HepG2 (cell line): ENCODE measurements around the gene FAM228B. TPM values are rescaled to one million over a fixed set of nuclear protein-coding genes. Genes with fewer than 3 reads are reported as not detected.

Source experiments
- FOXP4 ChIP-seq: sonication (generic); formaldehyde crosslinking; IDR thresholded peaks from 2 replicates; pipeline ENCODE4 v1.4.0; 2020; ENCODE audit warnings: missing genetic modification reagents
- GMEB1 ChIP-seq: sonication (generic); formaldehyde crosslinking; IDR thresholded peaks from 2 replicates; pipeline ENCODE4 v1.5.1; 2020; ENCODE audit warnings: missing genetic modification reagents, mild to moderate bottlenecking, borderline replicate concordance
- KDM1A ChIP-seq: IDR thresholded peaks from 2 replicates; pipeline ENCODE4 v1.6.1; 2016; ENCODE audit warnings: missing compliant biosample characterization
- MIXL1 ChIP-seq: IDR thresholded peaks from 2 replicates; pipeline ENCODE4 v1.6.1; 2016
- MLLT10 ChIP-seq: sonication (generic); formaldehyde crosslinking; IDR thresholded peaks from 2 replicates; pipeline ENCODE4 v1.4.0; 2020; ENCODE audit warnings: missing genetic modification reagents
- MLX ChIP-seq: IDR thresholded peaks from 2 replicates; pipeline ENCODE4 v1.6.1; 2016
- NFATC3 ChIP-seq: sonication (generic); formaldehyde crosslinking; IDR thresholded peaks from 2 replicates; pipeline ENCODE4 v1.5.1; 2020; ENCODE audit warnings: mild to moderate bottlenecking, missing genetic modification reagents
- POLR2AphosphoS5 ChIP-seq: IDR thresholded peaks from 2 replicates; pipeline ENCODE4 v1.6.1; 2012; ENCODE audit warnings: low read depth, low read length
- SIX1 ChIP-seq: sonication (generic); formaldehyde crosslinking; IDR thresholded peaks from 2 replicates; pipeline ENCODE4 v1.4.0; 2020; ENCODE audit warnings: missing genetic modification reagents, borderline replicate concordance
- SNRNP70 ChIP-seq: fragments of 200-400 bp; formaldehyde crosslinking; IDR thresholded peaks from 2 replicates; pipeline ENCODE4 v1.6.1; 2017; ENCODE audit warnings: mild to moderate bottlenecking, low read depth, low read length, moderate library complexity
- TAF1 ChIP-seq: sonication (generic); formaldehyde crosslinking; IDR thresholded peaks from 2 replicates; pipeline ENCODE4 v1.4.0; 2020; ENCODE audit warnings: missing genetic modification reagents
- TBX3 ChIP-seq: fragments of 450-650 bp; IDR thresholded peaks from 2 replicates; pipeline ENCODE4 v1.6.1; 2017; ENCODE audit warnings: antibody characterized with exemption, mild to moderate bottlenecking, inconsistent platforms, borderline replicate concordance
- THAP9 ChIP-seq: sonication (generic); formaldehyde crosslinking; IDR thresholded peaks from 2 replicates; pipeline ENCODE4; 2020; ENCODE audit warnings: missing genetic modification reagents, mild to moderate bottlenecking, borderline replicate concordance
- ZNF3 ChIP-seq: IDR thresholded peaks from 2 replicates; pipeline ENCODE4 v1.7.0; 2017; ENCODE audit warnings: inconsistent platforms
- ZSCAN20 ChIP-seq: sonication (generic); formaldehyde crosslinking; IDR thresholded peaks from 2 replicates; pipeline ENCODE4 v1.4.0; 2020; ENCODE audit warnings: missing genetic modification reagents, mild to moderate bottlenecking, borderline replicate concordance
- polyA plus RNA-seq, 8 experiments: library from polyadenylated mRNA; depleted of rRNA in 3 of 8; stranded (reverse) in 7 of 8; unstranded in 1 of 8; fragments of >200 nt; fragmentation: Illumina TruSeq in 4 of 8; extraction: Trizol in 4 of 8; gene quantifications; 2 replicates each; pipeline versions ENCODE4 v1.2.1 to v1.2.3, GENCODE V29; 2011 to 2016; ENCODE audit warnings: low read depth in 4 of 8, missing spikeins in 1 of 8, mixed read lengths in 1 of 8; ENCODE audit not compliant: insufficient read depth in 1 of 8
- total RNA-seq, 5 experiments: library from RNA; depleted of rRNA; stranded (reverse); fragments of >200 nt; fragmentation: Illumina TruSeq; extraction: Trizol; gene quantifications; 2 replicates each; pipeline ENCODE4 v1.2.3, GENCODE V29; 2016; ENCODE audit warnings: low read depth in 1 of 5

FAM228B gene
- total and polyA plus RNA-seq, 2 of the 13 experiments (the other 11 are each of a cell fraction or from before 2014, with no cell fraction given): 0.79 to 1.1 TPM

- TF ChIP-seq MLX (peak; percentile 83), POLR2AphosphoS5 (peak; percentile 98), NFATC3 (CRISPR knock-in tag) (peak; percentile 89), GMEB1 (CRISPR knock-in tag) (peak; percentile 100), ZSCAN20 (CRISPR knock-in tag) (0 out of 2 replicates have a peak, but pooled peaks have one; percentile 66), THAP9 (peak; percentile 97), KDM1A (CRISPR knock-in tag) (peak; percentile 81), TAF1 (peak; percentile 87), ZNF3 (peak; percentile 61; the same call in 1 of the 2 replicates), SNRNP70 (no peak), MIXL1 (CRISPR knock-in tag) (peak; percentile 92), SIX1 (CRISPR knock-in tag) (peak; percentile 65; the same call in 1 of the 2 replicates), FOXP4 (peak; percentile 82), TBX3 (peak; percentile 53; the same call in 1 of the 2 replicates), MLLT10 (no peak)
These were observed 47.1 kb upstream of the FAM228B start, which contains the start of gene SF3B6 (continued) for GRCh38 chr2:24075915-24076848.
